HFFc6 (cell line): ENCODE measurements around the gene COL9A3. TPM values are rescaled to one million over a fixed set of nuclear protein-coding genes. Genes with fewer than 3 reads are reported as not detected.

Experiments
- DNase-seq: peaks from one replicate; pipeline ENCODE4 v3.0.0-alpha.2; 2018
- H3K27ac Mint-ChIP-seq: 2 replicates; pipeline ENCODE4 v1.8.0; 2020; ENCODE audit warnings: mild to moderate bottlenecking, mixed read lengths
- H3K27me3 Mint-ChIP-seq: 2 replicates; pipeline ENCODE4 v1.8.0; 2021; ENCODE audit warnings: mild to moderate bottlenecking, moderate library complexity, mixed read lengths; ENCODE audit not compliant: insufficient read depth
- H3K36me3 Mint-ChIP-seq: 2 replicates; pipeline ENCODE4 v1.8.0; 2021; ENCODE audit warnings: low read depth, mixed read lengths
- H3K4me1 Mint-ChIP-seq: 2 replicates; pipeline ENCODE4 v1.8.0; 2020; ENCODE audit warnings: low read depth, mixed read lengths
- H3K4me3 Mint-ChIP-seq: 2 replicates; pipeline ENCODE4 v1.8.0; 2020; ENCODE audit warnings: mild to moderate bottlenecking, moderate library complexity, mixed read lengths
- H3K9me3 Mint-ChIP-seq: 2 replicates; pipeline ENCODE4 v1.8.0; 2020; ENCODE audit warnings: mild to moderate bottlenecking, mixed read lengths
- CTCF ChIP-seq: fragments of 200-600 bp; sonication (generic); IDR thresholded peaks from 2 replicates; pipeline ENCODE4 v1.5.0; 2021; ENCODE audit warnings: antibody characterized with exemption, mild to moderate bottlenecking
- total RNA-seq, 6 experiments: library from RNA; stranded (reverse); fragmentation: NEBNext Ultra II Directional; extraction: Animal tissue kit (Norgen Biotek cat#: 25700); gene quantifications; 2 replicates in 1 of 6; 3 replicates in 5 of 6; pipeline ENCODE4 v1.2.3, GENCODE V29; 2021

COL9A3 gene
- total RNA-seq, 6 experiments from 2014 or later = 0.07 to 0.34 (median 0.09) TPM; not detected in 3

- H3K4me3 Mint-ChIP-seq = no peak overlapping the region
- no peak for TF ChIP-seq CTCF
- H3K9me3 Mint-ChIP-seq = no peaks in the 10 kb centered on the region
- no peak overlapping the region for H3K27ac Mint-ChIP-seq
- DNase-seq = no peak
- H3K27me3 Mint-ChIP-seq = peaks cover 16% of the 10 kb centered on the region
- peaks cover 21% of the 10 kb centered on the region for H3K4me1 Mint-ChIP-seq
- peaks cover 5% of the 10 kb centered on the region for H3K36me3 Mint-ChIP-seq
These were observed 5.1 kb upstream of the COL9A3 start for GRCh38 chr20:62811720-62812119.

GRCh38 chr20:62812181-62812906 lies 4.5 kb upstream of the COL9A3 start:
- Mint-ChIP-seq H3K27ac (no peak overlapping the region), H3K27me3 (peaks cover 16% of the 10 kb centered on the region), H3K4me1 (peaks cover 18% of the 10 kb centered on the region), H3K36me3 (peaks cover 5% of the 10 kb centered on the region), H3K4me3 (no peak overlapping the region), H3K9me3 (no peaks in the 10 kb centered on the region)
- TF ChIP-seq CTCF = no peak
- DNase-seq = no peak

- Mint-ChIP-seq H3K9me3 (no peaks in the 10 kb centered on the region), H3K27ac (no peak overlapping the region), H3K27me3 (peaks cover 16% of the 10 kb centered on the region), H3K4me3 (no peak overlapping the region), H3K36me3 (peaks cover 5% of the 10 kb centered on the region), H3K4me1 (peaks cover 18% of the 10 kb centered on the region)
- no peak for DNase-seq
- TF ChIP-seq CTCF = no peak
These were observed 4.0 kb upstream of the COL9A3 start for GRCh38 chr20:62812907-62813200.

- peaks cover 16% of the 10 kb centered on the region for H3K27me3 Mint-ChIP-seq
- H3K4me1 Mint-ChIP-seq = peaks cover 13% of the 10 kb centered on the region
- TF ChIP-seq CTCF = no peak
- H3K36me3 Mint-ChIP-seq = no peaks in the 10 kb centered on the region
- no peak overlapping the region for H3K27ac Mint-ChIP-seq
- H3K4me3 Mint-ChIP-seq = no peak overlapping the region
- no peak for DNase-seq
- H3K9me3 Mint-ChIP-seq = no peaks in the 10 kb centered on the region
These were observed 3.3 kb upstream of the COL9A3 start for GRCh38 chr20:62813588-62813987.

GRCh38 chr20:62814060-62814708 lies 2.7 kb upstream of the COL9A3 start:
- Mint-ChIP-seq H3K27me3 (peaks cover 16% of the 10 kb centered on the region), H3K9me3 (no peaks in the 10 kb centered on the region), H3K27ac (no peak overlapping the region), H3K4me3 (no peak overlapping the region), H3K4me1 (peaks cover 13% of the 10 kb centered on the region), H3K36me3 (no peaks in the 10 kb centered on the region)
- DNase-seq = no peak
- TF ChIP-seq CTCF = no peak
